K562 (cell line): ENCODE data around the gene RETSAT. TPM values are rescaled to one million over a fixed set of nuclear protein-coding genes. Genes with fewer than 3 reads are reported as not detected.

ENCODE experiments used
- ATF1 ChIP-seq, 2 experiments: fragments of 450-650 bp in 1 of 2; IDR thresholded peaks; 2 replicates each; pipeline ENCODE4 v1.6.1; 2016; ENCODE audit warnings: missing compliant biosample characterization in 1 of 2, missing genetic modification characterization in 1 of 2
- CTBP1 ChIP-seq: fragments of 450-650 bp; IDR thresholded peaks from 2 replicates; pipeline ENCODE4 v1.6.1; 2016; ENCODE audit warnings: borderline replicate concordance
- GTF2B ChIP-seq: IDR thresholded peaks from 2 replicates; pipeline ENCODE4 v1.6.1; 2011; ENCODE audit not compliant: insufficient read length; ENCODE audit errors: extremely low read depth
- NFYB ChIP-seq: IDR thresholded peaks from 2 replicates; pipeline ENCODE4 v1.6.1; 2011; ENCODE audit warnings: mild to moderate bottlenecking, moderate library complexity; ENCODE audit not compliant: insufficient read length; ENCODE audit errors: extremely low read depth
- NRF1 ChIP-seq, 2 experiments: fragments of 450-650 bp; IDR thresholded peaks in 1 of 2; conservative IDR thresholded peaks in 1 of 2; 2 replicates each; pipeline ENCODE4 v1.6.1; 2014; ENCODE audit warnings: mild to moderate bottlenecking in 2 of 2
- POLR2AphosphoS5 ChIP-seq: IDR thresholded peaks from 2 replicates; pipeline ENCODE4 v1.6.1; 2011; ENCODE audit warnings: mild to moderate bottlenecking, low read depth, low read length, moderate library complexity; ENCODE audit not compliant: control insufficient read depth, insufficient read depth
- RBM39 ChIP-seq: fragments of 200-400 bp; formaldehyde crosslinking; optimal IDR thresholded peaks from 2 replicates; pipeline ENCODE3; 2018; ENCODE audit warnings: low read depth, low read length
- RCOR1 ChIP-seq, 2 experiments: IDR thresholded peaks; 2 replicates each; pipeline ENCODE4 v1.6.1; 2012; ENCODE audit warnings: low read depth in 2 of 2, low read length in 2 of 2, borderline replicate concordance in 1 of 2, improper control_type of control experiment in 1 of 2
- SMARCA4 ChIP-seq: fragments of 450-650 bp; IDR thresholded peaks from 2 replicates; pipeline ENCODE4 v1.6.1; 2016
- SNIP1 ChIP-seq: fragments of 450-650 bp; IDR thresholded peaks from 2 replicates; pipeline ENCODE4 v1.7.1; 2017; ENCODE audit warnings: low read depth, mild to moderate bottlenecking
- SOX6 ChIP-seq: fragments of 450-650 bp; IDR thresholded peaks from 2 replicates; pipeline ENCODE4 v1.6.1; 2014; ENCODE audit warnings: mild to moderate bottlenecking
- polyA plus RNA-seq, 8 experiments: library from polyadenylated mRNA; depleted of rRNA in 4 of 8; stranded (reverse) in 5 of 8; unstranded in 3 of 8; fragments of >200 nt; fragmentation: Nextera tagmentation in 2 of 8; fragmentation: Illumina TruSeq in 1 of 8; extraction: Ambion mirVana in 2 of 8; extraction: Trizol in 1 of 8; gene quantifications; 2 replicates each; pipeline versions ENCODE4 v1.2.1 to v1.2.3, GENCODE V29; 2011 to 2014; ENCODE audit warnings: inconsistent platforms in 1 of 8, missing spikeins in 1 of 8
- total RNA-seq, 7 experiments: library from RNA; depleted of rRNA in 6 of 7; stranded (reverse); fragments of >200 nt in 6 of 7; fragmentation: Illumina TruSeq in 2 of 7; extraction: Trizol in 2 of 7; gene quantifications; 2 replicates each; pipeline versions ENCODE4 v1.2.1 to v1.2.3, GENCODE V29; 2011 to 2021; ENCODE audit warnings: low replicate concordance in 1 of 7
- TF ChIP-seq, protein P1 (sequence below): sonication (generic); IDR thresholded peaks from 2 replicates; pipeline ENCODE4 v1.6.1; 2016
- TF ChIP-seq, protein P2 (sequence below): sonication (generic); formaldehyde crosslinking; IDR thresholded peaks from 2 replicates; pipeline ENCODE4 v1.8.0; 2022; ENCODE audit warnings: mild to moderate bottlenecking, missing genetic modification reagents
- TF ChIP-seq, protein P3 (sequence below): sonication (generic); formaldehyde crosslinking; IDR thresholded peaks from 2 replicates; pipeline ENCODE4 v1.8.1; 2023; ENCODE audit warnings: mild to moderate bottlenecking, missing genetic modification reagents, moderate library complexity
- TF ChIP-seq, protein P4 (sequence below): fragments of 450-650 bp; IDR thresholded peaks from 2 replicates; pipeline ENCODE4 v1.6.1; 2014; ENCODE audit warnings: low read depth, mild to moderate bottlenecking, moderate library complexity, borderline replicate concordance

RETSAT gene
- total and polyA plus RNA-seq, 9 of the 15 experiments (the other 6 are each of a cell fraction or from before 2014, with no cell fraction given): 1.9 to 21.6 (median 16.5) TPM

DNA sequence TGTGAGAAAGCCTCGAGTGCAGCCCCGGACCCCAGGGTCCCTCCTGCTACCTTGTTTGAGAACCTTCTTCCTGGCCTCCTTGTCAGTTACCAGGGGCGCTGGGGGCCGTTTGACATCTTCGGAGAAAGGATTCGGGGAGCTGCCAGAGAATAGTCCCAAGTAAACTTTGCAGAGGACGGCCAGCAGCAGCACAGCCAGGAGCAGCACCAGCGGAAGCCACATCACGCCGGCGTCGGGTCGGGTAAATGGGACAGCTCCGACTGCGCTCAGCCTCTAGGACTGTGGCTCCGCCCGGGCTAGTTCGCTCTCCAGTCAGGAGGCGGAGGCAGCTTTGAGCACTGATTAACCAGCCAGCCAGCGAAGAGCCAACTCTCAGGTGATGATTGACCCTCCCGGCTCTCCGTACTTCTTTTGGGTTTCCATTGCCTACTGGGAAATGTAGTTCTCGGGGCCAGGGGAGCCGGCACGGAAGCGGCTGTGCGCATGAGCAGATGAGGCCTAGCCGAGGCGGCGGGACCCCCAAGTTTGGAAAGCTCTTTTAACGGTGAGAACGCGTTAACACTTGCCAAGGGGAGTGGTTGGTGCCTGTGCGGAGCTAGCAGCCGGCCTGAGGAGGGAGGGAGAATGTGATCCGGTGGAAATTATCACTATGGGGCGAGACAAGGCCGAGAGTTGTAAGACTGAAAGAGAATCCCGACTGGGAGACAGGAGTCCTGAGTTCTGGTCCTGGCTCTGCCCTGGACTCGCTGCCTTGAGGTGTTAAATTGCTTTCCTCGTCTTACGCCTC, at the start of gene RETSAT, which contains the start of gene ELMOD3 (continued):
- 0 out of 2 replicates have a peak, but pooled peaks have one; percentile 28 for TF ChIP-seq SMARCA4
- TF ChIP-seq, protein P1, sequence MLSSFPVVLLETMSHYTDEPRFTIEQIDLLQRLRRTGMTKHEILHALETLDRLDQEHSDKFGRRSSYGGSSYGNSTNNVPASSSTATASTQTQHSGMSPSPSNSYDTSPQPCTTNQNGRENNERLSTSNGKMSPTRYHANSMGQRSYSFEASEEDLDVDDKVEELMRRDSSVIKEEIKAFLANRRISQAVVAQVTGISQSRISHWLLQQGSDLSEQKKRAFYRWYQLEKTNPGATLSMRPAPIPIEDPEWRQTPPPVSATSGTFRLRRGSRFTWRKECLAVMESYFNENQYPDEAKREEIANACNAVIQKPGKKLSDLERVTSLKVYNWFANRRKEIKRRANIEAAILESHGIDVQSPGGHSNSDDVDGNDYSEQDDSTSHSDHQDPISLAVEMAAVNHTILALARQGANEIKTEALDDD: peak; percentile 87
- 0 out of 2 replicates have a peak, but pooled peaks have one; percentile 15 for TF ChIP-seq SOX6
- TF ChIP-seq POLR2AphosphoS5: peak; percentile 77
- TF ChIP-seq, protein P2, sequence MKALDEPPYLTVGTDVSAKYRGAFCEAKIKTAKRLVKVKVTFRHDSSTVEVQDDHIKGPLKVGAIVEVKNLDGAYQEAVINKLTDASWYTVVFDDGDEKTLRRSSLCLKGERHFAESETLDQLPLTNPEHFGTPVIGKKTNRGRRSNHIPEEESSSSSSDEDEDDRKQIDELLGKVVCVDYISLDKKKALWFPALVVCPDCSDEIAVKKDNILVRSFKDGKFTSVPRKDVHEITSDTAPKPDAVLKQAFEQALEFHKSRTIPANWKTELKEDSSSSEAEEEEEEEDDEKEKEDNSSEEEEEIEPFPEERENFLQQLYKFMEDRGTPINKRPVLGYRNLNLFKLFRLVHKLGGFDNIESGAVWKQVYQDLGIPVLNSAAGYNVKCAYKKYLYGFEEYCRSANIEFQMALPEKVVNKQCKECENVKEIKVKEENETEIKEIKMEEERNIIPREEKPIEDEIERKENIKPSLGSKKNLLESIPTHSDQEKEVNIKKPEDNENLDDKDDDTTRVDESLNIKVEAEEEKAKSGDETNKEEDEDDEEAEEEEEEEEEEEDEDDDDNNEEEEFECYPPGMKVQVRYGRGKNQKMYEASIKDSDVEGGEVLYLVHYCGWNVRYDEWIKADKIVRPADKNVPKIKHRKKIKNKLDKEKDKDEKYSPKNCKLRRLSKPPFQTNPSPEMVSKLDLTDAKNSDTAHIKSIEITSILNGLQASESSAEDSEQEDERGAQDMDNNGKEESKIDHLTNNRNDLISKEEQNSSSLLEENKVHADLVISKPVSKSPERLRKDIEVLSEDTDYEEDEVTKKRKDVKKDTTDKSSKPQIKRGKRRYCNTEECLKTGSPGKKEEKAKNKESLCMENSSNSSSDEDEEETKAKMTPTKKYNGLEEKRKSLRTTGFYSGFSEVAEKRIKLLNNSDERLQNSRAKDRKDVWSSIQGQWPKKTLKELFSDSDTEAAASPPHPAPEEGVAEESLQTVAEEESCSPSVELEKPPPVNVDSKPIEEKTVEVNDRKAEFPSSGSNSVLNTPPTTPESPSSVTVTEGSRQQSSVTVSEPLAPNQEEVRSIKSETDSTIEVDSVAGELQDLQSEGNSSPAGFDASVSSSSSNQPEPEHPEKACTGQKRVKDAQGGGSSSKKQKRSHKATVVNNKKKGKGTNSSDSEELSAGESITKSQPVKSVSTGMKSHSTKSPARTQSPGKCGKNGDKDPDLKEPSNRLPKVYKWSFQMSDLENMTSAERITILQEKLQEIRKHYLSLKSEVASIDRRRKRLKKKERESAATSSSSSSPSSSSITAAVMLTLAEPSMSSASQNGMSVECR: 0 out of 2 replicates have a peak, but pooled peaks have one; percentile 45
- TF ChIP-seq NRF1 (conservative IDR thresholded peaks at IDR 0.05 in 1 of 2, IDR thresholded peaks at IDR 0.05 in 1 of 2): peak; percentile 94 to 95
- TF ChIP-seq RBM39: peak; percentile 40
- no peak for TF ChIP-seq SNIP1
- TF ChIP-seq NFYB: peak; percentile 69
- peak; percentile 79 for TF ChIP-seq GTF2B
- TF ChIP-seq CTBP1: peak; percentile 60; the same call in 1 of the 2 replicates
- TF ChIP-seq RCOR1 (IDR thresholded peaks at IDR 0.05; ENCODE audit: borderline replicate concordance in 1 of 2, low read depth in 2 of 2, low read length in 2 of 2): peak; percentile 14 to 91; a peak in 2 of 4 replicates
- TF ChIP-seq, protein P3, sequence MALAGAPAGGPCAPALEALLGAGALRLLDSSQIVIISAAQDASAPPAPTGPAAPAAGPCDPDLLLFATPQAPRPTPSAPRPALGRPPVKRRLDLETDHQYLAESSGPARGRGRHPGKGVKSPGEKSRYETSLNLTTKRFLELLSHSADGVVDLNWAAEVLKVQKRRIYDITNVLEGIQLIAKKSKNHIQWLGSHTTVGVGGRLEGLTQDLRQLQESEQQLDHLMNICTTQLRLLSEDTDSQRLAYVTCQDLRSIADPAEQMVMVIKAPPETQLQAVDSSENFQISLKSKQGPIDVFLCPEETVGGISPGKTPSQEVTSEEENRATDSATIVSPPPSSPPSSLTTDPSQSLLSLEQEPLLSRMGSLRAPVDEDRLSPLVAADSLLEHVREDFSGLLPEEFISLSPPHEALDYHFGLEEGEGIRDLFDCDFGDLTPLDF (CRISPR knock-in tag): peak; percentile 48; the same call in 1 of the 2 replicates
- TF ChIP-seq ATF1 (CRISPR knock-in tag; IDR thresholded peaks at IDR 0.05): no peak
- peak; percentile 64 for TF ChIP-seq ATF1 (tag; IDR thresholded peaks at IDR 0.05)
- TF ChIP-seq, protein P4, sequence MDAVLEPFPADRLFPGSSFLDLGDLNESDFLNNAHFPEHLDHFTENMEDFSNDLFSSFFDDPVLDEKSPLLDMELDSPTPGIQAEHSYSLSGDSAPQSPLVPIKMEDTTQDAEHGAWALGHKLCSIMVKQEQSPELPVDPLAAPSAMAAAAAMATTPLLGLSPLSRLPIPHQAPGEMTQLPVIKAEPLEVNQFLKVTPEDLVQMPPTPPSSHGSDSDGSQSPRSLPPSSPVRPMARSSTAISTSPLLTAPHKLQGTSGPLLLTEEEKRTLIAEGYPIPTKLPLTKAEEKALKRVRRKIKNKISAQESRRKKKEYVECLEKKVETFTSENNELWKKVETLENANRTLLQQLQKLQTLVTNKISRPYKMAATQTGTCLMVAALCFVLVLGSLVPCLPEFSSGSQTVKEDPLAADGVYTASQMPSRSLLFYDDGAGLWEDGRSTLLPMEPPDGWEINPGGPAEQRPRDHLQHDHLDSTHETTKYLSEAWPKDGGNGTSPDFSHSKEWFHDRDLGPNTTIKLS: peak; percentile 87; the same call in 1 of the 2 replicates
